Uterus (tissue), 2 donors: ENCODE data around the gene PRRC1.

Experiments
- POLR2A ChIP-seq, 2 donors: fragments of 450-650 bp; IDR thresholded peaks; one replicate each; pipeline ENCODE4 v1.6.1; 2016; ENCODE audit warnings: antibody characterized with exemption in 2 of 2, mild to moderate bottlenecking in 1 of 2, moderate library complexity in 1 of 2
- TF ChIP-seq, protein P1 (sequence below), 4 experiments: fragments of 200-600 bp in 2 of 4; fragments of 450-650 bp in 2 of 4; sonication (generic) in 2 of 4; IDR thresholded peaks; one replicate each; pipeline ENCODE4 v1.5.1; 2016 to 2019; ENCODE audit warnings: antibody characterized with exemption in 4 of 4, mild to moderate bottlenecking in 2 of 4, moderate library complexity in 1 of 4

DNA sequence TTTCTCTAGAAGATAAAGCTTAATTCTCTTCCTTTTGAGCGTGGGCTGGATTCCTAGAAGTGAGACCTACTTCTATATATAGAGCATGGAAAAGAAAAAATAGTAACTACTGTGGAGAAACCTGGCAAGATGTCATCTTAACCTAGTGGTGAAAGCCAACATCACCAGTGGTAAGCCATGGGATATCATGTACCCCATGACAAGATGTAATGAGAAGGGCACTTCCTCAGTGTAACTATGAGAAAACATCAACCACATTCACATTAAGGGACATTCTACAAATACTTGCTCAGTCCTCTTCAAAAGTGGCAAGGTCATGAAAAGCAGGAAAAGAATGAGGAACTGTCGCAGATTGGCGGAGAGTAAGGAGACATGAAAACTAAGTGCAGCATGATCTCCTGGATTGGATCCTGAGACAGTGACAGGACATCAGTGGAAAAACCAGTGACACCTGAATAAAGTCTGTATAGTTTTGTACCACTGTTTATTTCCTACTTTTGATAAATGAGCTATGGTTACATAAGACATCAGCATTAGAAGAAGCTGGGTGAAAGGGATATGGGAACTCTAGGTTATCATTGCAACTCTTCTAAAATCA, 65.4 kb downstream of the PRRC1 start:
- TF ChIP-seq POLR2A (IDR thresholded peaks at IDR 0.05), result no peak
- TF ChIP-seq, protein P1, sequence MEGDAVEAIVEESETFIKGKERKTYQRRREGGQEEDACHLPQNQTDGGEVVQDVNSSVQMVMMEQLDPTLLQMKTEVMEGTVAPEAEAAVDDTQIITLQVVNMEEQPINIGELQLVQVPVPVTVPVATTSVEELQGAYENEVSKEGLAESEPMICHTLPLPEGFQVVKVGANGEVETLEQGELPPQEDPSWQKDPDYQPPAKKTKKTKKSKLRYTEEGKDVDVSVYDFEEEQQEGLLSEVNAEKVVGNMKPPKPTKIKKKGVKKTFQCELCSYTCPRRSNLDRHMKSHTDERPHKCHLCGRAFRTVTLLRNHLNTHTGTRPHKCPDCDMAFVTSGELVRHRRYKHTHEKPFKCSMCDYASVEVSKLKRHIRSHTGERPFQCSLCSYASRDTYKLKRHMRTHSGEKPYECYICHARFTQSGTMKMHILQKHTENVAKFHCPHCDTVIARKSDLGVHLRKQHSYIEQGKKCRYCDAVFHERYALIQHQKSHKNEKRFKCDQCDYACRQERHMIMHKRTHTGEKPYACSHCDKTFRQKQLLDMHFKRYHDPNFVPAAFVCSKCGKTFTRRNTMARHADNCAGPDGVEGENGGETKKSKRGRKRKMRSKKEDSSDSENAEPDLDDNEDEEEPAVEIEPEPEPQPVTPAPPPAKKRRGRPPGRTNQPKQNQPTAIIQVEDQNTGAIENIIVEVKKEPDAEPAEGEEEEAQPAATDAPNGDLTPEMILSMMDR (IDR thresholded peaks at IDR 0.05), result no peak
